ENCODE data around the gene FXYD2. TPM values are rescaled to one million over a fixed set of nuclear protein-coding genes. Genes with fewer than 3 reads are reported as not detected.

Gene FXYD2
- total and polyA plus RNA-seq, 2 of the 13 experiments (the other 11 are each of a cell fraction or from before 2014, with no cell fraction given), result 45.9 to 106 TPM

- TF ChIP-seq KDM3A (CRISPR knock-in tag; IDR thresholded peaks at IDR 0.05; ENCODE audit: low read depth), result no peak
- TF ChIP-seq PAX8 (CRISPR knock-in tag; IDR thresholded peaks at IDR 0.05; ENCODE audit: borderline replicate concordance), result no peak
- TF ChIP-seq NCOR1 (IDR thresholded peaks at IDR 0.05; ENCODE audit: borderline replicate concordance, low read length), result no peak
- TF ChIP-seq GFI1 (CRISPR knock-in tag; IDR thresholded peaks at IDR 0.05; ENCODE audit: borderline replicate concordance), result no peak
- TF ChIP-seq ZNF720 (CRISPR knock-in tag; IDR thresholded peaks at IDR 0.05), result no peak
- no peak for TF ChIP-seq MBD4 (IDR thresholded peaks at IDR 0.05; ENCODE audit: borderline replicate concordance, low read length)
- no peak for TF ChIP-seq TBX3 (IDR thresholded peaks at IDR 0.05; ENCODE audit: borderline replicate concordance)
- no peak for TF ChIP-seq BCL3 (CRISPR knock-in tag; IDR thresholded peaks at IDR 0.05)
- no peak for TF ChIP-seq ZMYM3 (CRISPR knock-in tag; IDR thresholded peaks at IDR 0.05)
- TF ChIP-seq KLF6 (CRISPR knock-in tag; IDR thresholded peaks at IDR 0.05), result no peak; the same call in 1 of the 2 replicates
- no peak for TF ChIP-seq ZFP1 (CRISPR knock-in tag; IDR thresholded peaks at IDR 0.05)
- no peak for TF ChIP-seq TBP (CRISPR knock-in tag; IDR thresholded peaks at IDR 0.05)
- TF ChIP-seq TBX2 (CRISPR knock-in tag; IDR thresholded peaks at IDR 0.05; ENCODE audit: borderline replicate concordance), result peak; percentile 54
- TF ChIP-seq ZBTB2 (CRISPR knock-in tag; IDR thresholded peaks at IDR 0.05; ENCODE audit: low read depth), result 0 out of 2 replicates have a peak, but pooled peaks have one; percentile 34
- TF ChIP-seq RXRA (CRISPR knock-in tag; IDR thresholded peaks at IDR 0.05), result no peak
- no peak for TF ChIP-seq ZBTB38 (CRISPR knock-in tag; IDR thresholded peaks at IDR 0.05)
- no peak for TF ChIP-seq SETDB1 (CRISPR knock-in tag; IDR thresholded peaks at IDR 0.05; ENCODE audit: borderline replicate concordance)
- TF ChIP-seq HOXA3 (CRISPR knock-in tag; IDR thresholded peaks at IDR 0.05), result peak; percentile 37; the same call in 1 of the 2 replicates
- TF ChIP-seq NFYC (CRISPR knock-in tag; IDR thresholded peaks at IDR 0.05), result no peak
- peak; percentile 48; the same call in 1 of the 2 replicates for TF ChIP-seq NR2C2 (CRISPR knock-in tag; IDR thresholded peaks at IDR 0.05; ENCODE audit: borderline replicate concordance)
- TF ChIP-seq ZNF775 (CRISPR knock-in tag; IDR thresholded peaks at IDR 0.05; ENCODE audit: borderline replicate concordance), result 0 out of 2 replicates have a peak, but pooled peaks have one; percentile 45
- TF ChIP-seq MXI1 (IDR thresholded peaks at IDR 0.05; ENCODE audit: borderline replicate concordance, low read depth, low read length), result no peak
- TF ChIP-seq SP140L (CRISPR knock-in tag; IDR thresholded peaks at IDR 0.05; ENCODE audit: borderline replicate concordance), result no peak
- TF ChIP-seq PHB2 (IDR thresholded peaks at IDR 0.05; ENCODE audit: partially characterized antibody), result no peak
- TF ChIP-seq ZNF362 (CRISPR knock-in tag; IDR thresholded peaks at IDR 0.05; ENCODE audit: borderline replicate concordance), result no peak
- TF ChIP-seq SRSF9 (IDR thresholded peaks at IDR 0.05; ENCODE audit: borderline replicate concordance, insufficient read depth, low read depth, low read length, poor library complexity, severe bottlenecking), result no peak
- no peak for TF ChIP-seq TCF12 (IDR thresholded peaks at IDR 0.05)
- TF ChIP-seq TCF12 (CRISPR knock-in tag; IDR thresholded peaks at IDR 0.05), result no peak
Observed at GRCh38 chr11:117824571-117825537, at the start of gene FXYD2 (continued).

All from HepG2 (cell line).